HepG2 (cell line): Measurements from ENCODE around the gene RPAP2. TPM values are rescaled to one million over a fixed set of nuclear protein-coding genes. Genes with fewer than 3 reads are reported as not detected.

Experiments
- ATAC-seq: fragments of 200-7000 bp; cut with Tn5 transposase; 3 replicates; pipeline ENCODE4 v1.9.1; 2020; ENCODE audit warnings: mild to moderate bottlenecking, moderate library complexity
- BruUV-seq: library from RNA; stranded (reverse); fragments of 400-500 nt; replicated peaks from 2 replicates; lab custom pipeline; 2021; lab: Mats Ljungman, UMichigan
- CTCF ChIA-PET: fragments of 300-600 bp; formaldehyde crosslinking; extraction: SDS; loops from one replicate; lab custom pipeline; 2021; ENCODE audit warnings: low total read pairs, inconsistent platforms, low intra/inter-chr PET ratio; lab: Yijun Ruan, JAX
- POLR2A ChIA-PET: fragments of 350-600 bp; sonication (Branson Sonifier 250); formaldehyde crosslinking; loops from one replicate; lab custom pipeline; 2020; ENCODE audit warnings: antibody characterized with exemption, inconsistent platforms; lab: Yijun Ruan, JAX
- DNase-seq: peaks from one replicate; pipeline ENCODE4 v3.0.0-alpha.2; 2015; ENCODE audit warnings: low spot score
- FAIRE-seq: peaks from 3 replicates; lab custom pipeline; 2011; peaks lifted over from hg19 to GRCh38; lab: Jason Lieb, UNC
- H2AFZ ChIP-seq: one replicate; pipeline ENCODE4 v1.6.1; 2011; ENCODE audit warnings: low read length, inconsistent platforms
- H3K27ac ChIP-seq: fragments of 300-600 bp; 3 replicates; pipeline ENCODE4 v1.8.0; 2011; ENCODE audit warnings: mixed run types, mild to moderate bottlenecking, mixed read lengths, low read length, inconsistent platforms; ENCODE audit not compliant: insufficient read depth; ENCODE audit errors: extremely low read length
- H3K27me3 ChIP-seq, 2 experiments: fragments of 200-600 bp in 1 of 2; 2 replicates in 1 of 2; 3 replicates in 1 of 2; pipeline versions ENCODE4 v1.6.0 to v1.8.0; 2011; ENCODE audit warnings: low read length in 2 of 2, mild to moderate bottlenecking in 2 of 2, moderate library complexity in 2 of 2, inconsistent platforms in 1 of 2; ENCODE audit not compliant: insufficient read depth in 2 of 2, control insufficient read depth in 1 of 2
- H3K36me3 ChIP-seq, 2 experiments: fragments of 200-600 bp in 1 of 2; replicated peaks in 1 of 2; 2 replicates in 1 of 2; 3 replicates in 1 of 2; pipeline versions ENCODE4 v1.5.1 to v1.8.0; 2011; ENCODE audit warnings: low read length in 2 of 2, inconsistent platforms in 1 of 2; ENCODE audit not compliant: insufficient read depth in 2 of 2, control insufficient read depth in 1 of 2
- H3K4me1 ChIP-seq: 2 replicates; pipeline ENCODE4 v1.5.1; 2012; ENCODE audit warnings: low read length, inconsistent platforms; ENCODE audit not compliant: insufficient read depth
- H3K4me2 ChIP-seq: 2 replicates; pipeline ENCODE4 v1.6.0; 2011; ENCODE audit warnings: low read depth, low read length, inconsistent platforms
- H3K4me3 ChIP-seq, 3 experiments: fragments of 200-600 bp in 1 of 3; sonication (generic), shearing (Covaris generic) in 1 of 3; replicated peaks in 1 of 3; 2 replicates each; pipeline ENCODE4 v1.5.1; 2011 to 2016; ENCODE audit warnings: low read length in 3 of 3, inconsistent platforms in 2 of 3, low read depth in 2 of 3, mild to moderate bottlenecking in 2 of 3, control low read depth in 1 of 3, mixed read lengths in 1 of 3; ENCODE audit not compliant: insufficient read depth in 1 of 3
- H3K79me2 ChIP-seq: one replicate; pipeline ENCODE4 v1.6.1; 2011; ENCODE audit warnings: low read length, inconsistent platforms; ENCODE audit not compliant: insufficient read depth
- H3K9ac ChIP-seq: 2 replicates; pipeline ENCODE4 v1.6.0; 2011; ENCODE audit warnings: mild to moderate bottlenecking, low read depth, low read length, inconsistent platforms; ENCODE audit not compliant: insufficient read depth
- H3K9me3 ChIP-seq: 2 replicates; pipeline ENCODE4 v1.5.1; 2012; ENCODE audit warnings: mild to moderate bottlenecking, low read length
- H4K20me1 ChIP-seq: 2 replicates; pipeline ENCODE4 v1.6.0; 2011; ENCODE audit warnings: inconsistent platforms, mild to moderate bottlenecking, low read length, moderate library complexity; ENCODE audit not compliant: insufficient read depth
- HNRNPH1 ChIP-seq: fragments of 200-400 bp; formaldehyde crosslinking; optimal IDR thresholded peaks from 2 replicates; pipeline ENCODE3; 2017; ENCODE audit warnings: mild to moderate bottlenecking, low read depth, low read length
- MED13 ChIP-seq: sonication (generic); formaldehyde crosslinking; IDR thresholded peaks from 2 replicates; pipeline ENCODE4 v1.5.0; 2020; ENCODE audit warnings: missing genetic modification reagents
- PRPF4 ChIP-seq: fragments of 200-400 bp; formaldehyde crosslinking; IDR thresholded peaks from 2 replicates; pipeline ENCODE4 v1.6.1; 2016; ENCODE audit warnings: low read length, low read depth; ENCODE audit not compliant: poor library complexity, severe bottlenecking
- ZNF713 ChIP-seq: sonication (generic); formaldehyde crosslinking; IDR thresholded peaks from 2 replicates; pipeline ENCODE4 v1.4.0; 2020; ENCODE audit warnings: mild to moderate bottlenecking, missing genetic modification reagents
- WGBS: methylation state at CpG from one replicate; pipeline ENCODE4 v1.1.6; 2017; ENCODE audit warnings: low lambda C conversion rate; 5-methylcytosine and 5-hydroxymethylcytosine counted together
- in situ Hi-C: cut with HindIII; loops from 2 replicates; pipeline ENCODE4 v1.10.0; 2017; ENCODE audit warnings: low pct_unique_long_range_greater_than_20kb; ENCODE audit not compliant: extremely low pct_ligation_motif_present
- intact Hi-C: fragments of 100-400 bp; cut with micrococcal nuclease; formaldehyde crosslinking; loops from one replicate; pipeline ENCODE4 v1.10.0; 2022; ENCODE audit not compliant: unreplicated experiment
- polyA plus RNA-seq, 8 experiments: library from polyadenylated mRNA; depleted of rRNA in 3 of 8; stranded (reverse) in 7 of 8; unstranded in 1 of 8; fragments of >200 nt; fragmentation: Illumina TruSeq in 4 of 8; extraction: Trizol in 4 of 8; gene quantifications; 2 replicates each; pipeline versions ENCODE4 v1.2.1 to v1.2.3, GENCODE V29; 2011 to 2016; ENCODE audit warnings: low read depth in 4 of 8, missing spikeins in 1 of 8, mixed read lengths in 1 of 8; ENCODE audit not compliant: insufficient read depth in 1 of 8
- total RNA-seq, 5 experiments: library from RNA; depleted of rRNA; stranded (reverse); fragments of >200 nt; fragmentation: Illumina TruSeq; extraction: Trizol; gene quantifications; 2 replicates each; pipeline ENCODE4 v1.2.3, GENCODE V29; 2016; ENCODE audit warnings: low read depth in 1 of 5
- TF ChIP-seq, protein P1 (sequence below): sonication (generic); formaldehyde crosslinking; IDR thresholded peaks from 2 replicates; pipeline ENCODE4 v1.4.0; 2020; ENCODE audit warnings: missing genetic modification reagents

RPAP2 gene
- total and polyA plus RNA-seq, 2 of the 13 experiments (the other 11 are each of a cell fraction or from before 2014, with no cell fraction given) = 10.0 to 34.8 TPM

DNA sequence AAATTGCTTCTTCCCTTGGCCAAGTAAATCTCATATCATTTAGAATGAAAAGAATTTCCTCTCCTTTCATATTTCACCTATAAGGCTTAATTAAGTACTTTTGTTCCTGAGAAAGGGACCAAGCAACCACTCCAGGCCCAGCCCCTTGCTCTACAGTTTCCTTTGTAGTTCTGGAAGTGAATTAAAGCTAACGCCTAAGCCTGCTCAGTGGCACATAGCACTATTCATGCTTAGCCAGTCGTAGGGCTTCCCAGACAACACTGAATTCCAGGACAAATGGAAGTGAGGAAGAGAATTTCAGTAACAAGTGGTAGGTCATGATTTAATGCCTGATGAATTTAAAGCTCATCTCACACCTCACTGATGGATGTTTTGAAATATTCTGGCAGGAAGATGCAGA lies 73.3 kb downstream of the RPAP2 start:
- in situ Hi-C loops = no loop called here
- Histone ChIP-seq H3K4me3 (no peak overlapping the region), H4K20me1 (no peaks in the 10 kb centered on the region), H3K27ac (no peak overlapping the region), H2AFZ (no peak overlapping the region), H3K4me2 (no peak overlapping the region), H3K36me3 (peaks cover 0 to 8% of the 10 kb centered on the region in 2 experiments; a peak in 1 of 5 replicates), H3K9me3 (no peaks in the 10 kb centered on the region), H3K27me3 (no peaks in the 10 kb centered on the region), H3K79me2 (no peaks in the 10 kb centered on the region), H3K4me1 (no peaks in the 10 kb centered on the region), H3K9ac (no peak overlapping the region)
- POLR2A ChIA-PET = no interaction called here
- DNase-seq (no peak), FAIRE-seq (no peak), ATAC-seq (no peak)
- 97% methylated on average over 2 of the region's 2 CpGs for WGBS
- TF ChIP-seq ZNF713 (CRISPR knock-in tag) = no peak
- TF ChIP-seq MED13 (CRISPR knock-in tag) = no peak
- no peak for TF ChIP-seq PRPF4
- TF ChIP-seq HNRNPH1 = no peak
- CTCF ChIA-PET = no interaction called here
- intact Hi-C loops = no loop called here
- BruUV-seq = no TSS peak

DNA sequence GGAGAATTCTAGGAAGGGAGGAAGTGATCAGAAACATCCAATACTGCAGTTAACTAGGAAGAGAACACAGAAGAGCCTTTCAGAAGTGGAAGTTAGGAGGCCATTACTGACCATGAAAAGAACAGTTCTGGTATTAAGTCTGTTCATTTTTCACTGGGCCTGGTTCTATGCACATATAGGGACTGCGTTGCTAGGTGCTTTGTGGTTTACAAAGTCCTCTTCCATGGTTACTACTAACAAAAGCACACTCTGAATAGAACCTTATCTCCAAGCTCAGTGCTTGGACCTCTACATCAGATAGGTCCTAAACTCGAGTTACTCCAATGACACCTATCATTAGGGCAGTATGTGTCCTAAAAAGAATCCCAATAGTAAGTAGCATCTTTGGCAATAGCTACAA lies 75.4 kb downstream of the RPAP2 start:
- H3K4me1 ChIP-seq = no peaks in the 10 kb centered on the region
- no peak for ATAC-seq
- no peaks in the 10 kb centered on the region for H3K9me3 ChIP-seq
- H3K36me3 ChIP-seq = peaks cover 0 to 3% of the 10 kb centered on the region in 2 experiments; a peak in 1 of 5 replicates
- WGBS = 88% methylated on average over 2 of the region's 2 CpGs
- ChIA-PET CTCF (no interaction called here), POLR2A (no interaction called here)
- no peaks in the 10 kb centered on the region for H4K20me1 ChIP-seq
- BruUV-seq = no TSS peak
- H3K27me3 ChIP-seq = no peaks in the 10 kb centered on the region
- no peak overlapping the region for H3K9ac ChIP-seq
- FAIRE-seq = no peak
- no peak overlapping the region for H3K4me3 ChIP-seq
- no peak overlapping the region for H3K4me2 ChIP-seq
- TF ChIP-seq, protein P1, sequence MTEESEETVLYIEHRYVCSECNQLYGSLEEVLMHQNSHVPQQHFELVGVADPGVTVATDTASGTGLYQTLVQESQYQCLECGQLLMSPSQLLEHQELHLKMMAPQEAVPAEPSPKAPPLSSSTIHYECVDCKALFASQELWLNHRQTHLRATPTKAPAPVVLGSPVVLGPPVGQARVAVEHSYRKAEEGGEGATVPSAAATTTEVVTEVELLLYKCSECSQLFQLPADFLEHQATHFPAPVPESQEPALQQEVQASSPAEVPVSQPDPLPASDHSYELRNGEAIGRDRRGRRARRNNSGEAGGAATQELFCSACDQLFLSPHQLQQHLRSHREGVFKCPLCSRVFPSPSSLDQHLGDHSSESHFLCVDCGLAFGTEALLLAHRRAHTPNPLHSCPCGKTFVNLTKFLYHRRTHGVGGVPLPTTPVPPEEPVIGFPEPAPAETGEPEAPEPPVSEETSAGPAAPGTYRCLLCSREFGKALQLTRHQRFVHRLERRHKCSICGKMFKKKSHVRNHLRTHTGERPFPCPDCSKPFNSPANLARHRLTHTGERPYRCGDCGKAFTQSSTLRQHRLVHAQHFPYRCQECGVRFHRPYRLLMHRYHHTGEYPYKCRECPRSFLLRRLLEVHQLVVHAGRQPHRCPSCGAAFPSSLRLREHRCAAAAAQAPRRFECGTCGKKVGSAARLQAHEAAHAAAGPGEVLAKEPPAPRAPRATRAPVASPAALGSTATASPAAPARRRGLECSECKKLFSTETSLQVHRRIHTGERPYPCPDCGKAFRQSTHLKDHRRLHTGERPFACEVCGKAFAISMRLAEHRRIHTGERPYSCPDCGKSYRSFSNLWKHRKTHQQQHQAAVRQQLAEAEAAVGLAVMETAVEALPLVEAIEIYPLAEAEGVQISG (CRISPR knock-in tag) = no peak
- no peak overlapping the region for H3K27ac ChIP-seq
- no peak for DNase-seq
- intact Hi-C loops (no loop called here), in situ Hi-C loops (no loop called here)
- no peak overlapping the region for H2AFZ ChIP-seq
- H3K79me2 ChIP-seq = no peaks in the 10 kb centered on the region
